ENCODE data around the gene ENHO.
"Not testable (repeated sequence)": the region's sequence is repeated elsewhere in the genome, so short reads cannot be mapped to it uniquely, and the experiment has no call there.

The ENHO gene

DNA sequence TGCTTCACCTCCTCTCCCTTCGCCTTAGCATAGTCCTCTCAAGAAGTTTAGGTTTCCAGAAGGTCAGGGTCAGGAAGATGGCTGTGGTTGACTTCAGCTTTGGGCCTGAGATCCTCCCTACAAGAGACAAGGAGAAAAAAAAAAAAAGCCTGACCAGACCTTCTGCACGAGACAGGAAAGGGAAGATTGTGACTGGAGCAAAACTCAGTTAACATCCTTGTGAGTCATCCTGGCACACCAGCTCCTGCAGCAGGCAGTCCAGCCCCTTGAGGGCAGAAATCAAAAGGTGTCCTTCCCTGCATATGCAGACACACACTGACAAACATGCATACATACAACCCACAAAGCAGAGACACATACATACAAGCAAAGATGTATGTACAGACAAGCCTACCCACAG is 18.0 kb upstream of the ENHO start:
- Mint-ChIP-seq H3K4me1 (no peaks in the 10 kb centered on the region), H3K36me3 (ENCODE audit: low read depth) (no peaks in the 10 kb centered on the region), H3K27me3 (ENCODE audit: low read depth) (peaks cover 25% of the 10 kb centered on the region), H3K9me3 (no peaks in the 10 kb centered on the region), H3K27ac (no peak overlapping the region), H3K4me3 (no peak overlapping the region)
- TF ChIP-seq, protein P1, sequence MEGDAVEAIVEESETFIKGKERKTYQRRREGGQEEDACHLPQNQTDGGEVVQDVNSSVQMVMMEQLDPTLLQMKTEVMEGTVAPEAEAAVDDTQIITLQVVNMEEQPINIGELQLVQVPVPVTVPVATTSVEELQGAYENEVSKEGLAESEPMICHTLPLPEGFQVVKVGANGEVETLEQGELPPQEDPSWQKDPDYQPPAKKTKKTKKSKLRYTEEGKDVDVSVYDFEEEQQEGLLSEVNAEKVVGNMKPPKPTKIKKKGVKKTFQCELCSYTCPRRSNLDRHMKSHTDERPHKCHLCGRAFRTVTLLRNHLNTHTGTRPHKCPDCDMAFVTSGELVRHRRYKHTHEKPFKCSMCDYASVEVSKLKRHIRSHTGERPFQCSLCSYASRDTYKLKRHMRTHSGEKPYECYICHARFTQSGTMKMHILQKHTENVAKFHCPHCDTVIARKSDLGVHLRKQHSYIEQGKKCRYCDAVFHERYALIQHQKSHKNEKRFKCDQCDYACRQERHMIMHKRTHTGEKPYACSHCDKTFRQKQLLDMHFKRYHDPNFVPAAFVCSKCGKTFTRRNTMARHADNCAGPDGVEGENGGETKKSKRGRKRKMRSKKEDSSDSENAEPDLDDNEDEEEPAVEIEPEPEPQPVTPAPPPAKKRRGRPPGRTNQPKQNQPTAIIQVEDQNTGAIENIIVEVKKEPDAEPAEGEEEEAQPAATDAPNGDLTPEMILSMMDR (IDR thresholded peaks at IDR 0.05; ENCODE audit: unreplicated experiment in 3 of 3), result no peak

DNA sequence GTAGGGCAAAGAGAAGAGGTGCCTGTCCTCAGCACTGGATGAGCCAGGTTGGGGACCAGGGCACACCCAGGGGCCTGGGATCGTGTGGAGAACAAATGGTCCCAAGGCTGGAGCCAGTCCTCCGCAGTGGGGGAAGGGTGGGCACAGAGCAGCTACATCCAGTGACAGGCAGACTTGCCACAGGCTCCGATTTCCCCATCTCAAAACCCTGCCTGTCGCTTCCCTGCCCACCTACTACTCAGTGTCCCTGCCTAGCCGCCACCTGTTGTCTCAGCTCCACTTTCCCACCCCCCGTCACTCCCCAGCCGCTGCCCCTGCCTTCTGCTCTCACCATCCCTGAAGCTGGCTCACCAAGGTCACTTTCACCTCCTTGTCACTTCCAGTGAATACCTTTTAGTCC is 13.9 kb upstream of the ENHO start:
- Mint-ChIP-seq H3K4me1 (no peaks in the 10 kb centered on the region), H3K27me3 (ENCODE audit: low read depth) (peaks cover 22% of the 10 kb centered on the region), H3K9me3 (no peaks in the 10 kb centered on the region), H3K36me3 (ENCODE audit: low read depth) (no peaks in the 10 kb centered on the region), H3K27ac (no peak overlapping the region), H3K4me3 (no peak overlapping the region)
- TF ChIP-seq, protein P1 (IDR thresholded peaks at IDR 0.05; ENCODE audit: unreplicated experiment in 3 of 3), result no peak

DNA sequence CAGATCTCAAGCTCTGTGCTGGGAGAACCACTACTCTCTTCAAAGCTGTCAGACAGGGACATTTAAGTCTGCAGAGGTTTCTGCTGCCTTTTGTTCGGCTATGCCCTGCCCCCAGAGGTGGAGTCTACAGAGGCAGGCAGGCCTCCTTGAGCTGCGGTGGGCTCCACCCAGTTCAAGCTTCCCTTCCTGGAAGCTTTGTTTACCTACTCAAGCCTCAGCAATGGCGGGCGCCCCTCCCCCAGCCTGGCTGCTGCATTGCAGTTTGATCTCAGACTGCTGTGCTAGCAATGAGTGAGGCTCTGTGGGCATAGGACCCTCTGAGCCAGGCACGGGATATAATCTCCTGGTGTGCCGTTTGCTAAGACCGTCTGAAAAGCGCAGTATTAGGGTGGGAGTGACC is 9.3 kb upstream of the ENHO start:
- H3K27me3 Mint-ChIP-seq (ENCODE audit: low read depth), result peaks cover 35% of the 10 kb centered on the region

DNA sequence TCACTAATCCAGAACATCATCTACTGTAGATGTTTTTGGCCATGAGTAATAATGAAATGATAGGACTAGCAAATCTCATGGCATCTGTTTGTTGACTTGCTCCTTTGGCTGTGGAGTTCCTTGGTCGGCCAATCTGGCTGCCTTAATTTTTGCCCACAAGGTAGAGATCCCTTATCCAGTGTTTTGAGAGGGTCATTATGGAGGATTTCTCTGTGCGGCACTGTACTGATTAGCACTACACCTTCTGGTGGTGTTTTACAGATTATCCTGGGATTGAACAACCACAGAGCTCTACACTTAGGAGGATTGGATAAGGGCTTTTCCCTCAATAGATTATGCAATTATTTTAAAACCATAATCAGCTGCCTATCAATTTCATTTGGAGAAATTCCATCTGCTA is 3.2 kb upstream of the ENHO start:
- H3K9me3 Mint-ChIP-seq, result peaks cover 2% of the 10 kb centered on the region
- H3K27ac Mint-ChIP-seq, result no peak overlapping the region
- peaks cover 11% of the 10 kb centered on the region for H3K4me1 Mint-ChIP-seq
- TF ChIP-seq, protein P1 (IDR thresholded peaks at IDR 0.05; ENCODE audit: unreplicated experiment in 3 of 3), result no peak
- peaks cover 41% of the 10 kb centered on the region for H3K27me3 Mint-ChIP-seq (ENCODE audit: low read depth)
- H3K36me3 Mint-ChIP-seq (ENCODE audit: low read depth), result no peaks in the 10 kb centered on the region
- no peak overlapping the region for H3K4me3 Mint-ChIP-seq

More for the DNA sequence above, 9.3 kb upstream of the ENHO start:
- H3K36me3 Mint-ChIP-seq (ENCODE audit: low read depth); H3K4me1 Mint-ChIP-seq; H3K4me3 Mint-ChIP-seq; H3K9me3 Mint-ChIP-seq; H3K27ac Mint-ChIP-seq: not testable (repeated sequence)

DNA sequence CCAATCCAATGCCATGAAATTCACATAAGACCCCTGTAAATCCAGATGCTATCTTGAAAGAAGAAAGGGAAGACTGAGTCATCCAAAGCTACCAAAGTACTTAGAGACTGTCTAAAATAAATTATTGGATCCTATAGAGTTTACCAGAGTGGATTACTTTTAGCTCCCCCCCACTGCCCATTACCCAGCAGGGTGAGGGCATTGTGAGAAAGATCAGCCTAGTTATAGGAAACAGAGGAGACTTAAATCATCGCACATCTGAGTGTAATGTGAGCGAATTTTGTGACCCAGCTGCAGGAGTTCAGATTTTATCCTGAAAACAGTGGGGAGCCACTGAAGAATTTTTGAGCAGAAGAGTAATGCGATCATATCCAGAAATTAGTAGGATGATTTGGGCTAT is 1.6 kb upstream of the ENHO start:
- no peaks in the 10 kb centered on the region for H3K36me3 Mint-ChIP-seq (ENCODE audit: low read depth)
- H3K4me1 Mint-ChIP-seq, result peaks cover 11% of the 10 kb centered on the region
- TF ChIP-seq, protein P1 (IDR thresholded peaks at IDR 0.05; ENCODE audit: unreplicated experiment in 3 of 3), result no peak
- peak overlapping the region in 2 of 3 experiments; percentile 7 to 21 for H3K4me3 Mint-ChIP-seq
- H3K9me3 Mint-ChIP-seq, result no peaks in the 10 kb centered on the region
- peak overlapping the region in 1 of 3 experiments; percentile 41 for H3K27ac Mint-ChIP-seq
- H3K27me3 Mint-ChIP-seq (ENCODE audit: low read depth), result peaks cover 40% of the 10 kb centered on the region

DNA sequence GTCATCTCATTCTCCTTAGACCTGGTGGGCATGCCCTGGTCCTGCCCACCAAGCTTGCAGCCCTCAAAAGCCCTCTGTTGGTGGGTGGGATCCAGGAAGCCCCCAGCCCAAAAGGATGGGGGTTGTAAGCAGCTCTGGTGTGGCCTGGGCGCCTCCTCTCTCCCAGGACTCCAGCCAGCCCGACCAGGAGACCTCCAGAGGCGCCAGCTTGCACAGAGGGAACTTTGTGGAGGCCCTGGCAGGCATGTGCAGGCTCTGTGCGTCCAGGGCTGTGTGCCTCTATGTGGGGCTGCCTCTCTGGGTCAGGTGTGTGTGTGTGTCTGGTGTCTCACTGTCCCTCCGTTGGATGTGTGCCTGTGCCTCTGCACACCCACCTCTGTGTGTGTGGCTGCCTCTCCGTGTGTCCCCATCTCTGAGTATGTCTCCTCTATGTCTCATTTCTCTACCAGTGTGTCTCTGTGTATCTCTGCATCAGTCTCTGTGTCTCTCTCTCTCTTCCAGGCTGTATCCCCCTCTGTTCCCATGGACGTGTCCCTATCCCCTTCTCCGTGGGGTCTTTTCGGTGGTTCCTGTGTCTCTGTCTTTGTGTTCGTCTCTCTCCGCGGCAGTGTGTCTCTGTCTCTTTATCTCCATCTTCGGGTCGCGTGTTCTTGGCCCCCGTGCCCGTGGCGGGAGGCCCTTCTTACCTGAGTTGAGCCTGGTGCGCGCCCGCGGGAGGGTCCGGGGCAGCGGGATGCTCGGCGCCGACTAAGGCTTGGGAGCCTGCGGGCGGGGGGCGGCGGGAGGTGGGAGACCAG is 501 bp downstream of the ENHO start:
- Mint-ChIP-seq H3K27me3 (ENCODE audit: low read depth) (peaks cover 43% of the 10 kb centered on the region), H3K4me3 (peak overlapping the region; percentile 79 to 83 (median 79)), H3K36me3 (ENCODE audit: low read depth) (no peaks in the 10 kb centered on the region), H3K4me1 (peaks cover 18% of the 10 kb centered on the region), H3K9me3 (no peaks in the 10 kb centered on the region), H3K27ac (peak overlapping the region in 2 of 3 experiments; percentile 25 to 30)
- TF ChIP-seq, protein P1 (IDR thresholded peaks at IDR 0.05; ENCODE audit: unreplicated experiment in 3 of 3), result no peak

Measured in nephron (organoid).